Measurements from ENCODE around the gene COL27A1. TPM values are rescaled to one million over a fixed set of nuclear protein-coding genes. Genes with fewer than 3 reads are reported as not detected.

COL27A1 gene
- total RNA-seq, 1 donor from 2014 or later = 8.5 TPM

- TF ChIP-seq CTCF (conservative IDR thresholded peaks at IDR 0.05; ENCODE audit: low read depth, low read length) = no peak
- no peak overlapping the region for H3K4me3 ChIP-seq (ENCODE audit: low read depth, low read length)
- DNase-seq (ENCODE audit: low read depth) = no peak
These were observed 48.9 kb downstream of the COL27A1 start for GRCh38 chr9:114204265-114204664.

GRCh38 chr9:114205171-114206015 lies 50.1 kb downstream of the COL27A1 start:
- TF ChIP-seq CTCF (conservative IDR thresholded peaks at IDR 0.05; ENCODE audit: low read depth, low read length) = no peak
- no peak overlapping the region for H3K4me3 ChIP-seq (ENCODE audit: low read depth, low read length)
- DNase-seq (ENCODE audit: low read depth) = no peak

GRCh38 chr9:114206221-114206789 lies 51.0 kb downstream of the COL27A1 start:
- DNase-seq (ENCODE audit: low read depth) = no peak
- no peak for TF ChIP-seq CTCF (conservative IDR thresholded peaks at IDR 0.05; ENCODE audit: low read depth, low read length)

GRCh38 chr9:114207034-114207810 lies 51.9 kb downstream of the COL27A1 start:
- no peak for TF ChIP-seq CTCF (conservative IDR thresholded peaks at IDR 0.05; ENCODE audit: low read depth, low read length)
- no peak for DNase-seq (ENCODE audit: low read depth)
- no peak overlapping the region for H3K4me3 ChIP-seq (ENCODE audit: low read depth, low read length)

More at GRCh38 chr9:114206221-114206789, 51.0 kb downstream of the COL27A1 start:
- H3K4me3 ChIP-seq (ENCODE audit: low read depth, low read length) = no peak overlapping the region

GRCh38 chr9:114207845-114208244 lies 52.5 kb downstream of the COL27A1 start:
- no peak for TF ChIP-seq CTCF (conservative IDR thresholded peaks at IDR 0.05; ENCODE audit: low read depth, low read length)
- H3K4me3 ChIP-seq (ENCODE audit: low read depth, low read length) = no peak overlapping the region
- no peak for DNase-seq (ENCODE audit: low read depth)

- H3K4me3 ChIP-seq (ENCODE audit: low read depth, low read length) = no peak overlapping the region
- DNase-seq (ENCODE audit: low read depth) = no peak
- no peak for TF ChIP-seq CTCF (conservative IDR thresholded peaks at IDR 0.05; ENCODE audit: low read depth, low read length)
These were observed 53.8 kb downstream of the COL27A1 start for GRCh38 chr9:114209151-114209550.

Measured in epithelial cell of proximal tubule (primary cell).